ENCODE measurements around the gene ARMC2. TPM values are rescaled to one million over a fixed set of nuclear protein-coding genes. Genes with fewer than 3 reads are reported as not detected.
"Not testable (repeated sequence)": the region's sequence is repeated elsewhere in the genome, so short reads cannot be mapped to it uniquely, and the experiment has no call there.

Gene ARMC2
- total RNA-seq, 2 donors from 2014 or later: 2.3 to 3.3 TPM

DNA sequence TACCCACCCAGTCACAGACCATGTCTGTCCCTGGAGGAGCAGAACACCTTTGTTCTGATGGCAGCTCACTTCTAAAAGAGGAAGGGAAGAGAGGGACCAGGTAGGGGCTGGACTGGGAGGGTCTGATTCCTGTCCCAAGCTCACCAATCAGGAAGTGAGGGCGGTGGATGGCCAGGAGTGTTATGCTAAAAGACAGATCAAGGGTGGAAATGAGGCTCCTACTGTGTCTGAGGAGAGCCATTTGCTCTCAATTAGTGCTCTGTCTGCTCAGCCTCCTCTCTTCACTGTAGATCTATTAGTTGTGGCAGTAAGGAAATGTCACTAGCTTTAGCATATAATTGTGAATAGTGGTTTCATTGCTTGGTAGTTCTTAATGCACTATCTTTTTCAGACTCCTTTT lies 72.5 kb downstream of the ARMC2 start:
- ATAC-seq: no peak
- Mint-ChIP-seq H3K36me3 (peaks cover 11% of the 10 kb centered on the region in 2 donors), H3K27ac (no peak overlapping the region), H3K9me3 (peaks cover 6 to 10% of the 10 kb centered on the region in 2 donors)
- DNase-seq (ENCODE audit: low spot score in 2 of 2): no peak

DNA sequence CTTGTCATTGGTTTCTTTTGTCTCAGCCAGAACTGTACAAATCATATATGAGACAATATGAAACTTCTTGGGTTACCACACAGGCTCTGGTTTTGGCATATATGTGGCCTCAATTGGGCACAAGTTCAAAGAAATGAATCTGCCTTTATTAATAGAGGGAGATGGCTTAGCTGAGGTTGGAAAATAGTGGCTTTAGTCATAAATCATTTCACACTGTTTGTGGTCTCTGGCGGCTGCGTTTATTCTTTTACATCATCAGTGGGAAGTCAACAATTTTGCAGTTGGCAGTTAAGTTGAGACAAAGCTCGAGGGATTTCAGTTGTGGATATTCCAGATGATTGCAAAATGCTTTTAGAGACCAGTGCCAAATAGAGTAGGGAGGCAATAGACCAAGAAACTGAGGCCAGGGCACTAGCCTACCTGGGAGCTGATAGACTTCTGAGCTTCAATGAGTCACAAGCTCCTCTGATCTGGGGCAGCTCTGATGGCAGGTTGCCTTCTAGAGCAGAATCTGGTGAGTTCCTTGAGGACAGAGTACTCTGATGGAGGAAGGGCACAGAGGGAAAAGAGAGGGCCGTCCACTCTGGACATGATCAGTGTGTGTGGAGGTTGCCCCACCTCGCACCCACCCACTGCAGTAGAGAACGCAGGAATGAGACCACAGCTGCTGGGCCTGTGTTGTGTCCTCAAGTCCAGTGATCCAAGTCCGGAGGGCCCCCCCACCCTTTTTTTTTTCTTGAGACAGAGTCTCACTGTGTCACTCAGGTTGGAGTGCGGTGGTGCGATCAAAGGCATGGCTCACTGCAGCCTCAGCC lies 73.5 kb downstream of the ARMC2 start:
- Mint-ChIP-seq H3K27ac (peak overlapping the region; percentile 67 to 72), H3K9me3 (peaks cover 6 to 10% of the 10 kb centered on the region in 2 donors), H3K36me3 (peaks cover 11% of the 10 kb centered on the region in 2 donors)
- ATAC-seq: peak; percentile 92 to 97
- DNase-seq (ENCODE audit: low spot score in 2 of 2): peak in 1 of 2 donors; percentile 40

DNA sequence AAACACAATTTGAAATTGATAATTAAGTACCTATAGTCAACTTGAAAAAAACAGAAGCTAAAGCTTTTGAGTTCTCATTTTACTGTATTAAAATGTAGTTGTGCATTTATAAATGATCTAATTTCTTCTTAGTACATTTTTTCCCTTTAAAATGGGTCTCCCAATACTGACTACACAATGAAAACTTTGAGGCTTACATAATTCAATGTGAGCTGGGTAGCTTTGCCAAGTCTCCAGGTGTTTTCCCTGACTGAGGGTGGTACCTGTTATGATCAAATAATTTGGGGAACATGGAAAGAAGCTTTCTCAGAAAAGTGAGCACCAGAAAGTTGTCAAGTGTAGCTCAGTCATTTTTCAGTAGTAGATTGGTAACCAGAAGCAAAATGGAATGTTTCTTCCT lies 74.3 kb downstream of the ARMC2 start:
- no peak for ATAC-seq
- Mint-ChIP-seq H3K27ac (no peak overlapping the region), H3K9me3 (peaks cover 6 to 10% of the 10 kb centered on the region in 2 donors), H3K36me3 (peaks cover 11% of the 10 kb centered on the region in 2 donors)
- DNase-seq (ENCODE audit: low spot score in 2 of 2): no peak

DNA sequence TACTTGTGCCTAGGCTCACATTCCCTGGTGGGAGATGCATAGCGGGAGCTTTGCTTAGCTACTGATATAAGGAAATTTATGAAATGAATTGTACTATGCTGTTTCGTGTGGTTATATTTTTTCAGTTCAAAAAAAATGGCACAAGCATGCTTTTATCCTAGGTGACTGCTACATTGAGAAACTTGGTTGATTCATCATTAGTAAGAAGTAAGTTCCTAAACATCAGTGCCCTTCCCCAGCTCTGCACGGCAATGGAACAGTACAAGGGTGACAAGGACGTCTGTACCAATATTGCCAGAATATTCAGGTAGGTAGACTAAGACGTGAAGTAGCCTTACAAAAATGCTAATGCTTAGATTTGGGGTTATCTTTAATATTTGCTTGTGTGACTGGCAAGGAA lies 79.7 kb downstream of the ARMC2 start:
- no peak for DNase-seq (ENCODE audit: low spot score in 2 of 2)

DNA sequence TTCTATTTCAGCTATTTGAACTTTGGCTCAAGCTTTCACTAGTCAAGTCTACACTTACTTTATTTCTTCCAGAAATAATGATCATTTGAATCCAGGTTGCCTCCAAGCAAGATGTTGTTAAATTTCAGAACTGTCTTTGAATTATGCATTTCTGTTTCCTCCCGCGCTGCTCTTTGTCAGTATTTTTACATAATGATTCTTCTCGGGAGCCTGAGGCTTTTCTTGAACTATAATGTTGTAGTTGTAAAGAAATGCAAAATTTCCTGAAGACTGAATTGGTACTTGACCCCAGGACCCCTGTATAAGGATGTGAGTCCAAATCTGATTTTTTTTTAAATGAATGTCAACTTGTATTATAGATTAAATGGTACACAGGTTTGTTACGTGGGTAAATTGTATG lies 80.4 kb downstream of the ARMC2 start:
- ATAC-seq (no peak), DNase-seq (ENCODE audit: low spot score in 2 of 2) (no peak)
- H3K9me3 Mint-ChIP-seq: peaks cover 5 to 10% of the 10 kb centered on the region in 2 donors
- peaks cover 10 to 11% of the 10 kb centered on the region in 2 donors for H3K36me3 Mint-ChIP-seq
- no peak overlapping the region for H3K27ac Mint-ChIP-seq

More for the DNA sequence above, 79.7 kb downstream of the ARMC2 start:
- Mint-ChIP-seq H3K27ac (no peak overlapping the region), H3K36me3 (peaks cover 11% of the 10 kb centered on the region in 2 donors), H3K9me3 (peaks cover 6 to 10% of the 10 kb centered on the region in 2 donors)
- no peak for ATAC-seq

DNA sequence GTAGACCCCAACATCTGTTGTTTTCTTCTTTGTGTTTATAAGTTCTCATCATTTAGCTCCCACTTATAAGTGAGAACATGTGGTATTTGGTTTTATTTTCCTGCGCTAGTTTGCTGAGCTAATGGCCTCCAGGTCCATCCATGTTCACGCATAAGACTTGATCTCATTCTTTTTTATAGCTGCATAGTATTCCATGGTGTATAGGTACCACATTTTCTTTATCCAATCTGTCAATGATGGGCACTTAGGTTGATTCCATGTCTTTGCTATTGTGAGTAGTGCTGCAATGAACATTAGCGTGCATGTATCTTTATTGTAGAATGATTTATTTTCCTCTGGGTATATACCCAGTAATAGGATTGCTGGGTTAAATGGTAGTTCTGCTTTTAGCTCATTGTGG lies 82.9 kb downstream of the ARMC2 start:
- H3K9me3 Mint-ChIP-seq; DNase-seq (ENCODE audit: low spot score in 2 of 2); ATAC-seq; H3K27ac Mint-ChIP-seq; H3K36me3 Mint-ChIP-seq: not testable (repeated sequence)

DNA sequence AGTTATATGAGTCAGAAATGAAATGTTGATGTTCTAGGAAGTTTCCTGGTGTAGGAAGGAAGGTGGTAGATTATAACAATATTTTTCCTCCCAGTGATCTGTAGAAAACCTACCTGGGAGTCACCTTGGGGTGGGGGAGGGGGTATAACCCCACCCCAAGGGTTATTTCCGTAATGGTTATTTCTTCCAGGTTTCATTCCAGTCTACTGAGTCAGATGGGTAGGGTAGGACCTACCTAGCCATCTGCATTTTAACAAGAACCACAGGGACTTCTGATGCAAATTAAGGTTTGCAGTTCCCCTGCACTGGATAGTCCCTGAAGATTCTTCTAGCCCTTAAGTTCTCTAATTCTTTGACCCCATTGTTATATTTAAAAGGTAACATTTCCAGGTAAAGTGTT lies 88.9 kb downstream of the ARMC2 start:
- no peak for ATAC-seq
- Mint-ChIP-seq H3K9me3 (peaks cover 0 to 11% of the 10 kb centered on the region in 2 donors), H3K27ac (no peak overlapping the region), H3K36me3 (peaks cover 5 to 11% of the 10 kb centered on the region in 2 donors)
- DNase-seq (ENCODE audit: low spot score in 2 of 2): no peak

DNA sequence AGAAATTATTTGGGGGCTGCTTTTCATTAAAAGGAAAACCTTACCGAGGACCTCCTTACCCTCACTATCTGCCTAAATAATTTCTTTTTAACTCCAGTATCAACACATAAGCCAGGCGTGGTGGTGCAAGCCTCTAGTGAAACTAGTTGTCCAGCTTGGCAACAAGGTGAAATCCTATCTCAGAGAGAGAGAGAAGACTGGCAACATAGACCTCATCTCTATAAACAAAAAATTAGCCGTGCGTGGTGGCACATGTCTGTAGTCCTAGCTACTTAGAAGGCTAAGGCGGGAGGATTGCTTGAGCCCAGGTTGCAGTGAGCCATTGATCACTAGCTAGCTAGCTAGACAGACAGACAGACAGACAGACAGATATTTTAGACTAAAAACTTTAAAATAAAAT lies 92.5 kb downstream of the ARMC2 start:
- DNase-seq (ENCODE audit: low spot score in 2 of 2) (no peak), ATAC-seq (no peak)
- H3K9me3 Mint-ChIP-seq: peaks cover 0 to 11% of the 10 kb centered on the region in 2 donors
- no peak overlapping the region for H3K27ac Mint-ChIP-seq
- peaks cover 5 to 11% of the 10 kb centered on the region in 2 donors for H3K36me3 Mint-ChIP-seq

DNA sequence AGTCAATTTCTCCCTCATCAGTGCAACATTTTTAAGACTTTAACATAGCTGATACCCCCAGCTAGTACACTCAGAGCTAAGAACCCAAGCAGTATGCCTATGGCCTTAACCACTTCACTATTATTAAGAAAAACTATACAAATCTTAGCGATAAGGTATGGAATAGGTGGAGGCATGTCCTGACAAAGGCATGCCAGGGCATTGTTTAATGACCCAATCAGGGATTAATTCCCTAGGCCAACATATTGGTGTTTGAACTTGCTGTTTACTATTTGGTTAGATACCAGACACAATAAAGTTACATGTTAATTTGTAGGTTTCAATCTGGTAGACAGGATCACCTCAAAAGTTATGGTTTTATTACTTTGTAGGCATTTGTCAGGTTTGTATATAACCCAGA lies 93.1 kb downstream of the ARMC2 start:
- peaks cover 0 to 11% of the 10 kb centered on the region in 2 donors for H3K9me3 Mint-ChIP-seq
- ATAC-seq (no peak), DNase-seq (ENCODE audit: low spot score in 2 of 2) (no peak)
- H3K36me3 Mint-ChIP-seq: peaks cover 5 to 11% of the 10 kb centered on the region in 2 donors
- H3K27ac Mint-ChIP-seq: no peak overlapping the region

DNA sequence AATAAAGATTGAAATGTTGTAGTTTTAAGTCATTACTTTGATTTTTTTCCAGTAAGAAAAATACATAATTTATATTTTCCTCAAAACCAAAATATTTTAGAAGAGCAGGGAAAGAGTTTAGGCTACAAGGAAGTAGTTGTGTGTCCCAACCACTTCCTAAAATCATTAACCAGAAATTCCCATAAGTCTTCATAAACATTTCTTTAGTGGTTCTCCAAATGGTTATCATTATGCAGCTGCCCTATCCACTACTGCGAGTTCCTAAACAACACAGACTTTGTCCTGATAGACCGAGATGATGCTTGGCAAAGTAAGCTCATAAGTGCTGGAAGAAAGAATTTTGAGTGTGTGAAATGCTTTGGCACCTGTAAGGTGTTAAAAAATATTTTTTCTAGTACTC lies 93.6 kb downstream of the ARMC2 start:
- no peak for ATAC-seq
- DNase-seq (ENCODE audit: low spot score in 2 of 2): no peak
- Mint-ChIP-seq H3K36me3 (peaks cover 5 to 11% of the 10 kb centered on the region in 2 donors), H3K27ac (no peak overlapping the region), H3K9me3 (peaks cover 0 to 11% of the 10 kb centered on the region in 2 donors)

DNA sequence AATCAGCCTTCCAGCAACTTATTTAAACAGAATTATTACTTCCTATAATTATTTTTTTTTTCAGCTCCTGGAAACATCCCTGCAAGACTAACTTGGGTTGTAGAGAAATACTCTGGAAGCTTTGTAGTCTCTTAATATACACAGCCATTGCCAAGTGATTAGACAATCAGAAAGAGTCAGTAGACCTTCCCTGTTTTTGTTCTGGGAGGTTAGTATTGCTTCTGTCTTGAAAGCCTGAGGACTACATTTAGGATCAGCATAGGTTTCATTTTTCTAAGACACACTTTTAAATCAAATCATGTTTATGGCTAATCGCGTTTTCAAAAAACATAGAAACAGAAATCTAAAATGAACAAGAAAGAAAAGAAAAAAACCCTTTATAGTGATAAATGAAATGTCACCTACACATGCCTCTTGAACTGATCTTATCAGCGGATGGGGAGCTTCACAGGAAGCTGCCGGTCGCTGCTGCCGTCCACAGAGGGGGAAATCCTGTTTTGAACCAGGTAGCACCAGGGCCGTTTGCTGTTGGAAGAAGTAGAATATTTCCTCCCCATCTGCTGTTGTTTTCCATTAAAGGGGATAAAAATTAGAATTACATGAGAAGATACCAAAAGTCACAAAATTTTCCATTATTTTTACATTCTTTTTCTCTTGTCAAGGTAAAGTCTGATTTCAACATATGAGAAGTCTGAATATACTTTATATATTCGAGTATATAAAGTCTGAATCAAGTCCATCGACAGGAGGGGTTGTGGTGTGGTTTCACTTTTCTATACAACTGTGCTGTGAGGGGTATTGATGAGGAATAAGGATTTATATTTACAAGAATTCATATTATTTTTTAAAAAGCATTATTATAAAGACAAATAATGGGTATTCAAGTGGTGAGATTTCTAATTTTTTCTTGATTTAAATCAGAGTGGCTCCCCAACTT lies 94.6 kb downstream of the ARMC2 start:
- Mint-ChIP-seq H3K36me3 (peaks cover 5 to 11% of the 10 kb centered on the region in 2 donors), H3K9me3 (peaks cover 0 to 11% of the 10 kb centered on the region in 2 donors), H3K27ac (peak overlapping the region; percentile 72 to 78)
- ATAC-seq: peak; percentile 65 to 97
- DNase-seq (ENCODE audit: low spot score in 2 of 2): peak in 1 of 2 donors; percentile 18

DNA sequence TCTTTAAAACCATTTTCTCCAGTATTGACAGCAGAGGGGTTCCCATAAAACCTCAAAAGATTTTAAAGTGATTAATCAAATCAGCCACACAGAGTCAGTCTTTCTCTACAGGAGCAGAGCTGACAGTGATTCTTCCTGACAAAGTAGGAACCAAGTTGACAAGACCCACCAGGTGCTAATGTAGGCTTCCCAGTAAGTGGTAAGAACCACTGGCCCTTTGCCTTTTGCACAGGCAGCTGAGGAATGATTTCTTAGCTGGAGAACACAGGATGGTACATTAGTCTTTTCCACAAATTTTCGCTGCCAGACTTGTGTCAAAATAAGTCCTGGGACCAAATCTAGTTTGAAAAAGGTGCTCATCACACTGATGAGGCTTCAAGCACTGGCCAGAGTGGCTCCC lies 95.8 kb downstream of the ARMC2 start:
- no peak for ATAC-seq
- H3K9me3 Mint-ChIP-seq: peaks cover 0 to 11% of the 10 kb centered on the region in 2 donors
- H3K36me3 Mint-ChIP-seq: peaks cover 5 to 11% of the 10 kb centered on the region in 2 donors
- H3K27ac Mint-ChIP-seq: no peak overlapping the region
- DNase-seq (ENCODE audit: low spot score in 2 of 2): no peak

DNA sequence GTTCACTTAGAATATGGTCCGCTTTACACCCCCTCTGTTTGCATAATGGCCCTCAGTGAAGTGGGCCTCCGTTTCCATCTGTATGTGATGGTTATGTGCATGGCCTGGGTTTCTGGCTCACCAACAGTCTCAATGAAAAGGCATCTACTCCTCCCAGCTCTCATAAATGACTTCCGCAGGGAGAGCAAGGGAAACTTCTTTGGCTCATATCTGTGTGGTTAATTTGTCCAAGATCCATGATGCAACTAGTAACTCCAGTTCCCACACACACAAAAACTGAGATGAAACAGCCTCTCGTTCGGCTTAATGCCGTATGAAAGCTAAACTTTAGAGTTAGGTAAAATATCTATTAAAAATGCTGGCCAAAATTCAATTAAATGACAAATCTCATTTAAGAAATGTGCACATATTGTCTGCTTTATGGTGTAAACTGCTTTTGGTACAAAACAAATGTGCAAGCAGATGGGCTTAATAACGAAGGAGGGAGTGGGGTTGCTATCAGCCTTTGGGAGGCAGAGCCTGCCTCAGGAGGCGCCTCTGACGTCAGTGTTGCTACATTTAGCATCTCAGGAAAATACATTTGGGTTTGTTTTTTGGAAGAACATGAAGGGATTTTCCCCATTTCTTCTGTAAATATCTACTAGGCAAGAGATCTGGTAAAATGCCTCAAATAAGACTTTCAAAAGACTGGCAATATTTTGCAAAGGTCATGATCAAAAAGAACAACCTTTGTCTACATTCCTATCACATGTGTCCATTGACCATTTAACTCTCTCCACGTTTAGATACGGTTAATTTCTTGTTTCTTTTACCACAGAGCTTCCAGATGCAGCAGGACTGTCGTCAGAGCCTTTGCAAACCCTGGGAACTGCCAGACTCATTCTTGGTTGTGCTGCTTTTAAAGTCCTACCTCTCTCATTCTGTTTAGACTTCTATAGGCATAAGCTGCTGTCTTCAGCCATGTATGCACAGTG lies 96.8 kb downstream of the ARMC2 start:
- Mint-ChIP-seq H3K27ac (no peak overlapping the region), H3K36me3 (peaks cover 2% of the 10 kb centered on the region in 2 donors), H3K9me3 (peaks cover 0 to 3% of the 10 kb centered on the region in 2 donors)
- ATAC-seq (no peak), DNase-seq (ENCODE audit: low spot score in 2 of 2) (no peak)

DNA sequence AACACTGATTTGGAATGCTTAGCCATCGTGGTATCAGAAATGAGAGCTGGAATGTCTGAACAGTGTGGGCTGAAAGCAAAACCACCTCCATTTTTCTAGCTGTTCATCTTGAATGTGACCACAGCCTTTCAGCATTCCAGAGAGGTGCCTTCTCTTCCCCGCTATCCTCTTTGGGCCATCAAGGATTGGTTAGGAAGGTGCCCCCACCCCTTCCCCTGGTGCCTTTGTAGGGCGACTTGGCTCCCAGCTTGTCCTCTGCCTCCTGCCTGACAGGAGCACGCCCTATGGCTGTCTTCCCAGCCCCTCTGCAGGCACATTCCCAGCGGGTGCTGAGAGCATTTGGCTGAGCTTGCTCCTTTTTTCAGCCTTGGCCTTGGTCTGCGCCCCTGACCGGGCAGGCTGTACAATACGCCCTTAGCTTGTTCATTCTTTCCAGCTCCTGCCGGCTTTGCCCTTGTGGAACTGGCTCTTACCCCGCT lies 97.5 kb downstream of the ARMC2 start:
- ATAC-seq (no peak), DNase-seq (ENCODE audit: low spot score in 2 of 2) (no peak)
- no peak overlapping the region for H3K27ac Mint-ChIP-seq
- H3K36me3 Mint-ChIP-seq: no peaks in the 10 kb centered on the region
- H3K9me3 Mint-ChIP-seq: no peaks in the 10 kb centered on the region

DNA sequence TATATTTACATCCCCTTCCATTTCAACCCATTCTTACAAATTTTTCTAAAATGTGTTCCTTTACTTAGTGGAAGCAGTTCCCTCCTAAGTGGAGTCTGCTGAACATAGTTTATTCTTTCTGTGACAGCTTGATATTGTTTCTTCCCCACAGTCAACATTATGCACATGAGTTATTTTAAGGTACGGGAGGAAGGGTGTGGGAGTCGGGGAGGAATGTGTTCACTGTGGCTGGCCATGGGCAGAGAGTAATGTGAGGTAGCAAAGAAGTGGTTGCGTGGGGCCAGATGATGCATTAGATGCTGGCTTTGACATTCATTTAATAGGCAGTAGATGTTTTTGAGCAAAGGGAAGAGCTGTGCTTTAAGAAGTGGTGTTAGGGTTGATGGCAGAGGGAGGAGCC lies 98.5 kb downstream of the ARMC2 start:
- no peak for ATAC-seq
- DNase-seq (ENCODE audit: low spot score in 2 of 2): no peak
- Mint-ChIP-seq H3K9me3 (no peaks in the 10 kb centered on the region), H3K27ac (no peak overlapping the region), H3K36me3 (no peaks in the 10 kb centered on the region)

Data from activated naive CD4-positive, alpha-beta T cell treated with anti-CD3 and anti-CD28 coated beads, Interleukin-2, amount 50 U/mL, for 72 hours (primary cell).